GM18520 (cell line): Measurements from ENCODE around the gene ZNRF1.
"Not testable (repeated sequence)": the region's sequence is repeated elsewhere in the genome, so short reads cannot be mapped to it uniquely, and the experiment has no call there.

Experiments used
- ATAC-seq: cut with Tn5 transposase; IDR thresholded peaks from one replicate; pipeline ENCODE4 v1.9.1; 2021; ENCODE audit not compliant: unreplicated experiment

The ZNRF1 gene

GRCh38 chr16:75026239-75026891 is 27.5 kb downstream of the ZNRF1 start:
- ATAC-seq, result not testable (repeated sequence)

GRCh38 chr16:75026892-75027391 is 28.1 kb downstream of the ZNRF1 start:
- no peak for ATAC-seq

GRCh38 chr16:75027520-75028300 is 28.9 kb downstream of the ZNRF1 start:
- no peak for ATAC-seq

- no peak for ATAC-seq
Measured at GRCh38 chr16:75028544-75029135, 29.8 kb downstream of the ZNRF1 start.

GRCh38 chr16:75029854-75030253 is 31.0 kb downstream of the ZNRF1 start:
- no peak for ATAC-seq

DNA sequence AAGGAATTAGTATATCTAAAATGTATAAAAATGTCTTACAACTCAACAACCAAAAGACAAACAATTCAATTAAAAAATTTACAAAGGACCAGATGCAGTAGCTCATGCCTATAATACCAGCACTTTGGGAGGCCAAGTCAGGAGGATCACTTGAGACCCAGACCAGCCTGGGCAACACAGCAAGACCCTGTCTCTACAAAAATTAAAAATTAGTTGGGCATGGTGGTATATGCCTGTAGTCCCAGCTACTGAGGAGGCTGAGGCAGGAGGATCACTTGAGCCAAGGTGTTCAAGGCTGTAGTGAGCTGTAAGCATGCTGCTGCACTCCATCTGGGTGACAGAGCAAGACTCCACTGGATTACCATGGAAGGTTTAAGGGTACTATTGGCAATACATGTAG is 33.8 kb downstream of the ZNRF1 start:
- ATAC-seq, result no peak

DNA sequence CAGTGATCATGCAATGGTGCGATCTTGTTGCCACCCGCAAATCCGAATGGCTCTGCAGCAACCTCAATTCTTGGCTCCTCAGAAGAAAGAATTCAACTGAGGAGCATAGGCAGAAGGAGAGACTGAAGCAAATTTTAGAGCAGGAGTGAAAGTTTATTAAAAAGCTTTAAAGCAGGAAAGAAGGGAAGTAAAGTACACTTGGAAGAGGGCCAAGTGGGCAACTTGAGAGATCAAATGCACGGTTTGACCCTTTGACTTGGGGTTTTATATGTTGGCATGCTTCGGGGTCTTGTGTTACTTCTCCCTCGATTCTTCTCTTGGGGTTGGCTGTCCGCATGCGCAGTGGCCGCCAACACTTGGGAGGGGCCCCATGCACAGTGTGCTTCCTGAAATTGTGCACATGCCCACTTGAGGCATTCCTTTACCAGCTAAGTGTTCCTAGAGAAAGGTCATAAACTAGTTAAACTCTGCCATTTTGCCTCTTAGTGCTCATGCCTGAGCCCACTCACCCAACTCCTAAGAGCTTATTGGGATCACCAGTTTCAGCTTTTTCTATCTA is 36.7 kb downstream of the ZNRF1 start:
- ATAC-seq, result no peak

DNA sequence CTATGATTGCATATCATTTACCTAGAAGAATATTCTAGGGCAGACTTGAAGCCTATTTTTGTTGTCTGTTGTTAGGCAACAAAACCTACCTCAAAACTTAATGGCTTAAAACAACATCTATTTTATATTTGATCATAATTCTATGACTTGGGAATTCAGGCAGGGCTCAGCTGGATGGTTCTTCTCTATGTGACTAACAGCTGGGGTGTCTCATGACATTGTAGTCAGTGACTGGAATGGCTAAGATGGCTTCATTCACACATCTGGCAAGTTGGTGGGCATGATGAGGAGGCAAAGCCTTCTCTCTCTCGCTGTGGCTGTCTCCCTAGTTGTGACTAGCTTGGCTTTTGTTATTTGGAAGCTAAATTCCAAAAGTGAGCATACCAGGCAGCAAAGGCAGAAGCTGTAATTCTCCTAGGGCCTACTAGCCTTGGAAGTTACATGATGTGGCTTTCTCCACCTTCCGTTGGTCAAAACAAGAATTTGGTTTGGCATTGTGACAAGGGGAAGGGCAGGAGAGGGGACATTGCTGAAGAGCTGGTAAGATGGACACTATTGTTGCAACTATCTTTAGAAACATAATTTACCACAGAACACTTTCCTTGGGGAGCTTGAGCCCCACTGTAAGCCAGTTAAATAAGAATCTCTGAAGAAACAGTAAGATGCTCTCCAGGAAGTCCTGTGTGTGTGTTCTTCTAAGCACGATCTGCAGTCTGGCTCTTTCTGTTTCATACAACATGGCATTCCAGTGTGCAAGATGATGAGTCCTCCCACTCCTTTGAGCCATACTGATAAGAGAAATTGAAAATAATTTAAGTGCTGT is 39.4 kb downstream of the ZNRF1 start:
- ATAC-seq, result no peak

DNA sequence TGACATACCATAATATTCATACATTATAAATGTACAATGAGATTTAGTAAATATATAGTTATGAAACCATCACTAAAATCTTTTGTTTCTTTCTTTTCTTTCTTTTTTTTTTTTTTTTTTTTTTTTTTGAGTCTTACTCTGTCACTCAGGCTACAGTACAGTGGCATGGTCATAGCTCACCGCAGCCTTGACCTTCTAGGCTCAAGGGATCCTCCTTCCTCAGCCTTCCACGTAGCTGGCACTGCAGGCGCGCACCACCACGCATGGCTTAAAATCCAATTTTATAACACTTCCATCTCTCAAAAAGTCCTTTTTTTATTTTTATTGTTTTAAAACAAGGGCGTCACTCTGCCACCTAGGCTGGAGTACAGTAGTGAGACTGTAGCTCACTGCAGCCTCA is 41.1 kb downstream of the ZNRF1 start:
- no peak for ATAC-seq

- no peak for ATAC-seq
Measured at GRCh38 chr16:75042426-75043174, 43.8 kb downstream of the ZNRF1 start.

GRCh38 chr16:75043175-75043895 is 44.5 kb downstream of the ZNRF1 start:
- ATAC-seq, result peak; percentile 51

DNA sequence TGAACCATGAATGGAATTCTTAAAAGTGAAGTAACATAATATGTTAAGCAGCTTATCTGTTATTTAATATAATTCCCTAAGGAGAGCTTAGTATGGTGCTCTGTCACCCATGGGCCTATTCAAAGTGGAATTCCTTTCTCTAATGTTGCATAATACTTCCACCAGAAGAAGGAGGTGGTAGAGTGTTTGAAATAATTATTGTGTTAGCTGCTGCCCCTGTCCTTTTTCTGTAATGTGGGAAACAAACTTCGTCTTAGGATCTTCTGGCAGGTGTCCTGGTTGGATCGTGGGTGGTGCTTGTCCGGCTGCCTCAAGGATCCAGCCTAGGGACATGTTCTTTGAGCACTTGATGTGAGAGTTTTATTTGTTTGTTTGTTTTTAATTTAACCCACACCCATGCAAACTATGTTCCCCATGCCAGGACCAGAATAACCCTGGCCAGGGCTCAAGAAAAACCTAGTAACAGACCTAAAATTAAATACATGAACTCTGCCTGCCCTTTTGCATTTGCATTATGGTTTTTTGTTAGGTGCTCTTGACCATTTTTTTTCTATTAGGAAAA is 46.1 kb downstream of the ZNRF1 start:
- ATAC-seq, result no peak

DNA sequence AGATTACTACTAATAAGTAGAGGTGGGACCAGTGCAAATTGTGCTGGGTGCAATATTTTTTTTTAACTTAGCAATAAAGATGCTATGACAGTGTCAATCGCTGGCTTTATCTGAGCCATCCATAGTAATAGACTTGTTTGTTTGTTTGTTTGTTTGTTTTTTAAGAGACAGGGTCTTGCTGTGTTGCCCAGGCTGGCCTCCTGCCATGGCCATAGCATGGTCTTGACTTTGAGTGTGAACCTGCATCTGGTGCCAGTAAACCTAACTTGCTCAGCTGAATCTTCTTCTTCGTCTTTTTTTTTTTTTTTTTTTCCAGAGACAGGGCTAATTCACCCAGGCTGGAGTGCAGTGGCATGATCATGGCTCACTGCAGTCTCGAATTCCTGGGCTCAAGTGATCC is 46.6 kb downstream of the ZNRF1 start:
- ATAC-seq, result no peak

DNA sequence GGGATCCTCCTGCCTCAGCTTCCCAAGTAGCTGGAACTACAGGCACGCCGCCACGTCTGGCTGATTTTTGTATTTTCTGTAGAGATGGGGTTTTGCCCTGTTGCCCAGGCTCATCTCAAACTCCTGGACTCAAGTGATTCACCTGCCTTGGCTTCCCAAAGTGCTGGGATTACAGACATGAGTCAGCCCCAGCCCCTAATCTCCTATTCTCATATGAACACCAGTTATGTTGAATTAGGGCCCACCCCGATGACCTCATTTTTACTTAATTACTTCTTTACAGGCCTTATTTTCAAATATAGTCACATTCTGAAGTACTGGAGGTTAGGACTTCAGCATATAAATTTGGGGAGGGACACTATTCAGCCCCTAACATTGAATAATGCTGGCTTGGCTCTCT is 49.2 kb downstream of the ZNRF1 start:
- ATAC-seq, result no peak

GRCh38 chr16:75048530-75048929 is 49.7 kb downstream of the ZNRF1 start:
- no peak for ATAC-seq

GRCh38 chr16:75052481-75053202 is 53.8 kb downstream of the ZNRF1 start:
- no peak for ATAC-seq

DNA sequence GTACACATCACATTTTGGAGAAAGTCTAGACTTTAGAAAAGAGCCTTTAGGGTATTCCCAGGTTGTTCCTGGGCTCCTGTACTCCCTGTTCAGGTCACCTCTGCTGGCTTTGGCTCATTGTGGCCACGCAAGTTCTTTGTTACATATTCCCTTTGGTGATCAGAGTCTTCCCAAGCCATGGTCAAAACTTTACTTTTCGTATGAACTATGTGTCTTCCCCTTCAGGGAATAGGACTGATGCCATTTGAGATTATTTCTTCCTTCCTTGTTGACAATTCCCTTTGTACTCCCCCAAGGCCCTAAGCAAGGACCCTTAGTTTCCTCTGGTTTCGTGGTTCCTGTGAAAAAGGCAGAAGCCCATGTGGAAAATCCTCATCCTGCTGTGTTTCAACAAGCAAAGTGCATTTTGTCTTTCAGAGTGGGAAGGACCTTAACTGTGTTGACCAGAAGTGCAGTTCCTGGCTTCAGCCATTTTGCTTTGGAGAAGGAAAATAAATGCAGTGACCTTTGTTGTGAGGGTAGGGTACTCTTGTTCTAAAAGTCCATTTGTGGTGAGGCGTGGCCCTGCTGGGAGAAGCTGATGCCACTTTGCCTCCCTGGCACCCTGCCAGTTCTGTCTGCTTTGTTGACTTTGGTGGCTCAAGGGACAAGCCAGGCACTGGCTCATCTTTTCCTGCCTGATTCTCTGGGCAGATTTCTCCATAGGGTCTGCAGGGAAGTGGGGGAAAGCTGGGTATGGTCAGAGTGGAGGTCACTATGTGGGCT is 55.1 kb downstream of the ZNRF1 start:
- ATAC-seq, result no peak

- no peak for ATAC-seq
Measured at GRCh38 chr16:75054556-75054947, 55.7 kb downstream of the ZNRF1 start.
